H9 (cell line): ENCODE results near the gene CNNM2. TPM values are rescaled to one million over a fixed set of nuclear protein-coding genes. Genes with fewer than 3 reads are reported as not detected.

Source experiments
- DNase-seq: peaks from one replicate; pipeline ENCODE4 v3.0.0-alpha.2; 2017
- H2AFZ ChIP-seq: one replicate; pipeline ENCODE4 v1.6.1; 2013; ENCODE audit warnings: mild to moderate bottlenecking, low read length, control low read depth, moderate library complexity
- H2AK5ac ChIP-seq: 2 replicates; pipeline ENCODE4 v1.6.1; 2013; ENCODE audit warnings: low read length, control low read depth, mixed read lengths; ENCODE audit not compliant: insufficient read length
- H2BK120ac ChIP-seq: one replicate; pipeline ENCODE4 v1.6.1; 2013; ENCODE audit warnings: low read depth, mild to moderate bottlenecking, low read length, control low read depth, inconsistent platforms; ENCODE audit not compliant: poor library complexity, severe bottlenecking
- H2BK12ac ChIP-seq: 2 replicates; pipeline ENCODE4 v1.6.1; 2013; ENCODE audit warnings: low read length, control low read depth, mixed read lengths, low read depth; ENCODE audit not compliant: insufficient read length
- H2BK15ac ChIP-seq: 2 replicates; pipeline ENCODE4 v1.6.1; 2013; ENCODE audit warnings: low read depth, low read length, control low read depth
- H2BK20ac ChIP-seq: one replicate; pipeline ENCODE4 v1.6.1; 2013; ENCODE audit warnings: low read depth, mild to moderate bottlenecking, low read length, control low read depth, inconsistent platforms; ENCODE audit not compliant: poor library complexity, severe bottlenecking
- H2BK5ac ChIP-seq: 2 replicates; pipeline ENCODE4 v1.6.1; 2013; ENCODE audit warnings: low read length, control low read depth, mixed read lengths; ENCODE audit not compliant: insufficient read length
- H3K14ac ChIP-seq: 2 replicates; pipeline ENCODE4 v1.6.1; 2013; ENCODE audit warnings: low read length, control low read depth; ENCODE audit not compliant: insufficient read depth
- H3K18ac ChIP-seq: 2 replicates; pipeline ENCODE4 v1.6.1; 2013; ENCODE audit warnings: low read depth, mild to moderate bottlenecking, mixed read lengths, low read length, control low read depth; ENCODE audit not compliant: insufficient read length
- H3K23ac ChIP-seq: 2 replicates; pipeline ENCODE4 v1.6.1; 2013; ENCODE audit warnings: low read length, control low read depth, mixed read lengths, low read depth; ENCODE audit not compliant: insufficient read length
- H3K23me2 ChIP-seq: 2 replicates; pipeline ENCODE4 v1.6.1; 2013; ENCODE audit warnings: low read depth, mild to moderate bottlenecking, mixed read lengths, low read length, control low read depth; ENCODE audit not compliant: insufficient read length, poor library complexity, severe bottlenecking
- H3K27ac ChIP-seq: 2 replicates; pipeline ENCODE4 v1.5.1; 2013; ENCODE audit warnings: low read length, control low read depth, mixed read lengths, low read depth; ENCODE audit not compliant: insufficient read length
- H3K27me3 ChIP-seq: 2 replicates; pipeline ENCODE4 v1.6.1; 2013; ENCODE audit warnings: low read length, control low read depth, inconsistent platforms; ENCODE audit not compliant: insufficient read depth
- H3K4ac ChIP-seq: 2 replicates; pipeline ENCODE4 v1.6.1; 2013; ENCODE audit warnings: low read depth, mild to moderate bottlenecking, control low read depth, inconsistent platforms, low read length, moderate library complexity
- H3K4me1 ChIP-seq: 2 replicates; pipeline ENCODE4 v1.6.1; 2013; ENCODE audit warnings: low read length, control low read depth, inconsistent platforms; ENCODE audit not compliant: insufficient read depth
- H3K4me2 ChIP-seq: 2 replicates; pipeline ENCODE4 v1.6.1; 2013; ENCODE audit warnings: low read length, control low read depth, mixed read lengths; ENCODE audit not compliant: insufficient read length, insufficient read depth
- H3K56ac ChIP-seq: 2 replicates; pipeline ENCODE4 v1.6.1; 2013; ENCODE audit warnings: low read depth, mild to moderate bottlenecking, mixed read lengths, low read length, control low read depth; ENCODE audit not compliant: insufficient read length
- H3K79me1 ChIP-seq: 2 replicates; pipeline ENCODE4 v1.6.1; 2013; ENCODE audit warnings: low read depth, mild to moderate bottlenecking, moderate library complexity, low read length, control low read depth, inconsistent platforms; ENCODE audit not compliant: insufficient read depth, poor library complexity, severe bottlenecking
- H3K79me2 ChIP-seq: 2 replicates; pipeline ENCODE4 v1.6.1; 2013; ENCODE audit warnings: low read length, control low read depth, inconsistent platforms; ENCODE audit not compliant: insufficient read depth
- H3K9ac ChIP-seq: 2 replicates; pipeline ENCODE4 v1.6.1; 2013; ENCODE audit warnings: low read length, control low read depth, mixed read lengths; ENCODE audit not compliant: insufficient read length; ENCODE audit errors: extremely low read depth
- H3K9me3 ChIP-seq: one replicate; pipeline ENCODE4 v1.6.1; 2013; ENCODE audit warnings: low read depth, low read length, inconsistent platforms; ENCODE audit not compliant: control insufficient read depth
- H3T11ph ChIP-seq: one replicate; pipeline ENCODE4 v1.6.1; 2013; ENCODE audit warnings: mild to moderate bottlenecking, low read length, control low read depth, inconsistent platforms
- H4K20me1 ChIP-seq: one replicate; pipeline ENCODE4 v1.6.1; 2013; ENCODE audit not compliant: control insufficient read depth, insufficient read length, insufficient read depth
- H4K5ac ChIP-seq: 2 replicates; pipeline ENCODE4 v1.6.1; 2013; ENCODE audit warnings: low read depth, mild to moderate bottlenecking, mixed read lengths, low read length, control low read depth; ENCODE audit not compliant: insufficient read length
- H4K8ac ChIP-seq: replicated peaks from 2 replicates; pipeline ENCODE4 v1.6.1; 2013; ENCODE audit warnings: low read length, control low read depth, mixed read lengths, low read depth; ENCODE audit not compliant: insufficient read length
- H4K91ac ChIP-seq: 2 replicates; pipeline ENCODE4 v1.6.1; 2013; ENCODE audit warnings: low read depth, mild to moderate bottlenecking, moderate library complexity, mixed read lengths, low read length, control low read depth; ENCODE audit not compliant: insufficient read length
- H3K27ac Mint-ChIP-seq, 3 experiments: 2 replicates in 2 of 3; 3 replicates in 1 of 3; pipeline ENCODE4 v1.8.0; 2020 to 2021; ENCODE audit warnings: mixed read lengths in 3 of 3, mild to moderate bottlenecking in 1 of 3, moderate library complexity in 1 of 3
- H3K27me3 Mint-ChIP-seq: 2 replicates; pipeline ENCODE4 v1.8.0; 2021; ENCODE audit warnings: low read depth, mild to moderate bottlenecking, moderate library complexity, mixed read lengths
- H3K36me3 Mint-ChIP-seq, 3 experiments: 2 replicates in 2 of 3; 3 replicates in 1 of 3; pipeline ENCODE4 v1.8.0; 2020 to 2021; ENCODE audit warnings: low read depth in 3 of 3, mixed read lengths in 3 of 3; ENCODE audit not compliant: insufficient read depth in 1 of 3
- H3K4me1 Mint-ChIP-seq, 2 experiments: 2 replicates each; pipeline ENCODE4 v1.8.0; 2020; ENCODE audit warnings: mixed read lengths in 2 of 2
- H3K4me3 Mint-ChIP-seq, 2 experiments: 2 replicates in 1 of 2; 3 replicates in 1 of 2; pipeline ENCODE4 v1.8.0; 2020 to 2021; ENCODE audit warnings: mild to moderate bottlenecking in 2 of 2, mixed read lengths in 2 of 2, moderate library complexity in 1 of 2
- H3K9me3 Mint-ChIP-seq, 2 experiments: 2 replicates in 1 of 2; 3 replicates in 1 of 2; pipeline ENCODE4 v1.8.0; 2020; ENCODE audit warnings: mild to moderate bottlenecking in 2 of 2, mixed read lengths in 2 of 2, moderate library complexity in 1 of 2
- CTCF ChIP-seq: fragments of 200-600 bp; sonication (generic); conservative IDR thresholded peaks from 3 replicates; pipeline ENCODE4 v1.8.0; 2021; ENCODE audit warnings: antibody characterized with exemption, mild to moderate bottlenecking
- WGBS: extraction: QIAGEN DNeasy Blood & Tissue Kit; methylation state at CpG from one replicate; pipeline ENCODE4 v1.1.7; 2013; ENCODE audit warnings: missing lambda C conversion rate, low lambda C conversion rate, mixed read lengths; ENCODE audit not compliant: insufficient read length; ENCODE audit errors: extremely low coverage; 5-methylcytosine and 5-hydroxymethylcytosine counted together
- total RNA-seq: library from RNA; stranded (reverse); gene quantifications from 2 replicates; pipeline ENCODE4 v1.2.1, GENCODE V29; 2021

The CNNM2 gene
- total RNA-seq, 1 experiment from 2014 or later = 17.5 TPM

- Histone ChIP-seq H3K23ac (no peak overlapping the region), H2AFZ (peak overlapping the region; percentile 79), H3K23me2 (peaks cover 21% of the 10 kb centered on the region), H3K27me3 (peaks cover 6% of the 10 kb centered on the region; the same call in 1 of the 2 replicates), H3K79me1 (no peaks in the 10 kb centered on the region), H2BK20ac (no peak overlapping the region), H3K9me3 (no peaks in the 10 kb centered on the region), H2BK5ac (no peak overlapping the region), H4K20me1 (no peaks in the 10 kb centered on the region), H3K56ac (no peak overlapping the region), H4K8ac (no peak overlapping the region), H3K4me2 (peak overlapping the region; percentile 82), H3K18ac (peak overlapping the region; percentile 80), H3T11ph (no peak overlapping the region), H3K27ac (no peak overlapping the region), H3K4ac (no peak overlapping the region), H4K5ac (no peak overlapping the region), H3K79me2 (no peaks in the 10 kb centered on the region), H3K14ac (peak overlapping the region; percentile 83), H4K91ac (no peak overlapping the region), H3K4me1 (no peaks in the 10 kb centered on the region; the same call in 1 of the 2 replicates), H3K9ac (no peak overlapping the region), H2AK5ac (no peak overlapping the region), H2BK12ac (no peak overlapping the region), H2BK15ac (no peak overlapping the region), H2BK120ac (peak overlapping the region; percentile 75)
- peak overlapping the region; percentile 85 to 97 (median 91); a peak in 4 of 7 replicates for H3K27ac Mint-ChIP-seq
- H3K36me3 Mint-ChIP-seq = peaks cover 0 to 12% (median 4%) of the 10 kb centered on the region in 3 experiments; a peak in 1 of 7 replicates
- H3K9me3 Mint-ChIP-seq = no peaks in the 10 kb centered on the region; a peak in 1 of 5 replicates
- peak; percentile 87 for DNase-seq
- H3K4me1 Mint-ChIP-seq = peaks cover 36 to 41% of the 10 kb centered on the region in 2 experiments
- peak overlapping the region; percentile 92 to 93 for H3K4me3 Mint-ChIP-seq
- no CpG with 5 or more reads among the region's 45 CpGs for whole genome bisulfite sequencing
- peaks cover 27% of the 10 kb centered on the region for H3K27me3 Mint-ChIP-seq
- peak; percentile 100 for TF ChIP-seq CTCF
Measured at GRCh38 chr10:102917314-102917961, 656 bp upstream of the CNNM2 start.
